Erythroblast (primary cell): ENCODE measurements around the gene HDAC4.

ENCODE experiments used
- GATA1 ChIP-seq: IDR thresholded peaks from 2 replicates; pipeline ENCODE4 v1.6.1; 2011; ENCODE audit warnings: low read depth, mild to moderate bottlenecking, control low read depth, low read length, moderate library complexity
- POLR2A ChIP-seq: IDR thresholded peaks from 2 replicates; pipeline ENCODE4 v1.6.1; 2011; ENCODE audit warnings: mild to moderate bottlenecking, low read length

DNA sequence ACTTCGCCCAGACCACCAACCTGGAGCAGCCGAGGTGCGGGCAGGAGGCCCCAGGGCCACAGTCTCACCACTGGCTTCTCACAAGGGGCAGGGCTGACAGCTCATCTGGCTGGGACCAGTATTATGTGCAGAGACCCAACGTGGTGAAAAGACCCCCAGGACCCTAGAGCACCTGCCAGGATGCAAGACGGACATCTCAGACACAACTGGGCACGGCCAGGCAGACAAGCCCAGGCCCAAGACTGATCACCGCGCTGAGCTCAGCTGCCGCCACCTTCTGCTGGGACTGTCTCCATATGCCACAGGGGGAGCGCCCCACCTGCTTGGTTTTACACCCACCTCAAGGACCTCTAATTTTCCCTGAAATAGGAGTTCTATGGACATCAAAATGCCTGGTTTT lies 23.2 kb downstream of the HDAC4 start:
- no peak for TF ChIP-seq GATA1
- TF ChIP-seq POLR2A, result no peak
